HPDE6-E6E7 (cell line): ENCODE results near the gene FYCO1.
"Not testable (repeated sequence)": the region's sequence is repeated elsewhere in the genome, so short reads cannot be mapped to it uniquely, and the experiment has no call there.

ENCODE experiments used
- DNase-seq: peaks from one replicate; pipeline ENCODE4 v3.0.0; 2011; ENCODE audit warnings: missing footprints; ENCODE audit errors: extremely low spot score

The FYCO1 gene

GRCh38 chr3:45995236-45996192 is at the start of gene FYCO1:
Gene FYCO1 (minus strand): TSS chr3:45995824. CDS start chr3:45984910, 10,914 bp downstream.
- peak; percentile 80 for DNase-seq

GRCh38 chr3:46038916-46039315 is 43.3 kb upstream of the FYCO1 start:
- DNase-seq = no peak

GRCh38 chr3:46038071-46038470 is 42.4 kb upstream of the FYCO1 start:
- DNase-seq = not testable (repeated sequence)

GRCh38 chr3:46036191-46036590 is 40.6 kb upstream of the FYCO1 start:
- no peak for DNase-seq

- no peak for DNase-seq
These were observed 36.1 kb upstream of the FYCO1 start for GRCh38 chr3:46031747-46032146.

GRCh38 chr3:46031269-46031668 is 35.6 kb upstream of the FYCO1 start:
- DNase-seq = no peak

- DNase-seq = no peak
These were observed 35.0 kb upstream of the FYCO1 start for GRCh38 chr3:46030626-46031025.

GRCh38 chr3:46029953-46030543 is 34.4 kb upstream of the FYCO1 start:
- DNase-seq = no peak

- no peak for DNase-seq
These were observed 32.2 kb upstream of the FYCO1 start for GRCh38 chr3:46027736-46028397.

GRCh38 chr3:46027021-46027705 is 31.5 kb upstream of the FYCO1 start, which contains the start of gene XCR1:
Gene XCR1 (minus strand): TSS chr3:46027483. CDS start chr3:46021947, 5,536 bp downstream.
- no peak for DNase-seq

- DNase-seq = no peak
These were observed 29.5 kb upstream of the FYCO1 start for GRCh38 chr3:46025139-46025538.

GRCh38 chr3:46024131-46024530 is 28.5 kb upstream of the FYCO1 start:
- no peak for DNase-seq

- DNase-seq = no peak
These were observed 27.5 kb upstream of the FYCO1 start for GRCh38 chr3:46022909-46023785.

- DNase-seq = no peak
These were observed 25.9 kb upstream of the FYCO1 start for GRCh38 chr3:46021516-46021915.

GRCh38 chr3:46020766-46021510 is 25.3 kb upstream of the FYCO1 start:
- DNase-seq = no peak

- no peak for DNase-seq
These were observed 24.1 kb upstream of the FYCO1 start for GRCh38 chr3:46019707-46020106.

GRCh38 chr3:46017720-46018119 is 22.1 kb upstream of the FYCO1 start:
- no peak for DNase-seq

GRCh38 chr3:46013316-46014094 is 17.9 kb upstream of the FYCO1 start:
- no peak for DNase-seq

- DNase-seq = no peak
These were observed 16.6 kb upstream of the FYCO1 start for GRCh38 chr3:46012246-46012645.
